ENCODE data around the gene TPST1. TPM values are rescaled to one million over a fixed set of nuclear protein-coding genes. Genes with fewer than 3 reads are reported as not detected.
"Not testable (repeated sequence)": the region's sequence is repeated elsewhere in the genome, so short reads cannot be mapped to it uniquely, and the experiment has no call there.

Gene TPST1
- total RNA-seq: 24.2 and 26.8 TPM in 2 replicates
- long read RNA-seq, transcript TPST1-201 (6 exons, 2,116 nt): major isoform, 21 of 36 reads
- long read RNA-seq, partial matches to known transcripts: 6 of 36 reads
- long read RNA-seq, other reads (novel, unspliced or antisense): 9 of 36 reads

DNA sequence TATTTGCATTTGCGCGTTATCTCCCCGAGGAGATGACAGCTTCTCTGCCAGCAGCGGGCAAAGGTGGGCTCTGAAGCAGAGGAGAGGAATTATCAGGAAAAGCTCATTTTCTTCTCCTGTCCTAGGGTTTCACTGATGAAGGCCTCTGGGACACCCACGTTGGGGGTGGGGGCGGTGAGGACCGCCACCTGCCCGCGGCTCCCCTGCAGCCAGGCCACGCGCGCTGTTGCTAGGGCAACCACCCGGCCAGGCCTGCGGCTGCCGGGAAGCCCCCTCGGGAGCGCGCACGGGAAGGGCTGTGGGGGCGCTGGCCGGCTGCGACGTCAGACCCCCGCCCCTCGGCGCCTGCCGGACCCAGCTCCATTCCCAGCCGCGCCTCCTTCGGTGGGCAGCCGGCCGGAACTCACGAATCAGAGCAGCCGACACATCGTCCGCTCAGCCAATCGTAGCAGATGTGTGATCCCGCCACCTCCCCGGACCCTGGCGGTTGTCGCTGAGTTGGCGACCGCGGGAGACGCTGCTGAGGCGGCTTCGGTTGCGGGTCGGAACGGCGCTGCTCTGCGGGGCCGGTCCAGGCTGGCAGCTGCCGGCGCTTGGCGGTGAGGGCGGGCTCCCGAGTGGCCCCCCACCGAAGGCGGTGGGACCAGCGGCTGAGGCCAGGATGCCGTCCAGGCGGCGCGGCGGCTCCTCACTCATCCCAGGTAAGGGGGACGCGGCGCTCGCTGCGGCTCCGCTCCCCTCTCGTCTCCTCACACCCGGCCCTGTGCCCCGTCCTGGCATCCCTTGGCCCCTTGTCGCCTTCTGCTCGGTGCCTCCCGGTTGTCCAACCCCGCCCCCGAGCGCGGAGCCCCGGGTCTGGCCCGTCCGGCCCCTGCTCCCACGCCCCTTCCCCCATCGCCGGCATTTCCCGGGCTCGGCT, at the start of gene TPST1:
Gene TPST1 (plus strand): TSS at position 513 of the 919 bp plus-strand sequence. CDS start 35,092 bp downstream, outside the sequence.
- Mint-ChIP-seq H3K4me3 (ENCODE audit: unreplicated experiment) (peak within 1 kb of the TSS; percentile 89), H3K4me1 (ENCODE audit: unreplicated experiment) (peaks cover 30% of the 10 kb centered on the region), H3K27ac (ENCODE audit: unreplicated experiment) (peak within 1 kb of the TSS; percentile 88), H3K27me3 (ENCODE audit: unreplicated experiment) (peaks cover 11% of the 10 kb centered on the region), H3K36me3 (ENCODE audit: unreplicated experiment) (peaks cover 7% of the 10 kb centered on the region), H3K9me3 (ENCODE audit: unreplicated experiment) (no peaks in the 10 kb centered on the region)
- DNase-seq (ENCODE audit: extremely low spot score, unreplicated experiment): peak; percentile 98
- TF ChIP-seq, protein P1, sequence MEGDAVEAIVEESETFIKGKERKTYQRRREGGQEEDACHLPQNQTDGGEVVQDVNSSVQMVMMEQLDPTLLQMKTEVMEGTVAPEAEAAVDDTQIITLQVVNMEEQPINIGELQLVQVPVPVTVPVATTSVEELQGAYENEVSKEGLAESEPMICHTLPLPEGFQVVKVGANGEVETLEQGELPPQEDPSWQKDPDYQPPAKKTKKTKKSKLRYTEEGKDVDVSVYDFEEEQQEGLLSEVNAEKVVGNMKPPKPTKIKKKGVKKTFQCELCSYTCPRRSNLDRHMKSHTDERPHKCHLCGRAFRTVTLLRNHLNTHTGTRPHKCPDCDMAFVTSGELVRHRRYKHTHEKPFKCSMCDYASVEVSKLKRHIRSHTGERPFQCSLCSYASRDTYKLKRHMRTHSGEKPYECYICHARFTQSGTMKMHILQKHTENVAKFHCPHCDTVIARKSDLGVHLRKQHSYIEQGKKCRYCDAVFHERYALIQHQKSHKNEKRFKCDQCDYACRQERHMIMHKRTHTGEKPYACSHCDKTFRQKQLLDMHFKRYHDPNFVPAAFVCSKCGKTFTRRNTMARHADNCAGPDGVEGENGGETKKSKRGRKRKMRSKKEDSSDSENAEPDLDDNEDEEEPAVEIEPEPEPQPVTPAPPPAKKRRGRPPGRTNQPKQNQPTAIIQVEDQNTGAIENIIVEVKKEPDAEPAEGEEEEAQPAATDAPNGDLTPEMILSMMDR (IDR thresholded peaks at IDR 0.05): peak; percentile 65

DNA sequence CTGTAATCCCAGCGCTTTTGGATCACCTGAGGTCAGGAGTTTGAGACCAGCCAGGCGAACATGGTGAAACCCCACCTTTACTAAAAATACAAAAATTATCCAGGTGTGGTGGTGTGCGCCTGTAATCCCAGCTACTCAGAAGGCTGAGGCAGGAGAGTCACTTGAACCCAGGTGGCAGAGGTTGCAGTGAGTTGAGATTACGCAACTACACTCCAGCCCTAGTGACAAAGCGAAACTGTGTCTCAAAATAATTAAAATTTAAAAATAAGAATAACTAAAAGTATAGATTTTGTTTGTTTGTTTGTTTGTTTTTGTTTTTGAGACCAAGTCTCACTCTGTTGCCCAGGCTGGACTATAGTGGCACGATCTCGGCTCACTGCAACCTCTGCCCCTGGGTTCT, 49.1 kb upstream of the TPST1 start:
- peaks cover 37% of the 10 kb centered on the region for H3K36me3 Mint-ChIP-seq (ENCODE audit: unreplicated experiment)
- not testable (repeated sequence) for DNase-seq (ENCODE audit: extremely low spot score, unreplicated experiment); H3K9me3 Mint-ChIP-seq (ENCODE audit: unreplicated experiment); H3K27ac Mint-ChIP-seq (ENCODE audit: unreplicated experiment); H3K27me3 Mint-ChIP-seq (ENCODE audit: unreplicated experiment); H3K4me3 Mint-ChIP-seq (ENCODE audit: unreplicated experiment)
- H3K4me1 Mint-ChIP-seq (ENCODE audit: unreplicated experiment): peaks cover 22% of the 10 kb centered on the region

DNA sequence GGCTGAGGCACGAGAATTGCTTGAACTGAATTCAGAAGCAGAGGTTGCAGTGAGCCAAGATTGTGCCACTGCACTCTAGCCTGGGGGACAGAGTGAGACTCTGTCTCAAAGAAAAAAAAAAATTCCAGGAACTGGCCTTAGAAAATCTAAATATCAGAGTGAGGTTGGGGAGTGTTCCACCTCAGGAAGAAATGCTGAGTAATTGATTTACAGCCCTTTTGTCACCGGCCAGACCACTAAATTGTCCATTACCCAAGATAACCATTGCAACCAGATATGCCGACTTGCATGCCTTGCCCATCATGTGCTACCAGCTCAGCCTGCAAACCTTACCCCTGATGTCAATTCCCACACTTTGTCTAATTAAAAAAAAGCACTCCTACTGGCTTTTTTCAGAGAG, 48.1 kb upstream of the TPST1 start:
- Mint-ChIP-seq H3K27ac (ENCODE audit: unreplicated experiment) (no peak overlapping the region), H3K9me3 (ENCODE audit: unreplicated experiment) (peaks cover 7% of the 10 kb centered on the region), H3K4me3 (ENCODE audit: unreplicated experiment) (no peak overlapping the region), H3K36me3 (ENCODE audit: unreplicated experiment) (peaks cover 34% of the 10 kb centered on the region), H3K4me1 (ENCODE audit: unreplicated experiment) (peaks cover 13% of the 10 kb centered on the region), H3K27me3 (ENCODE audit: unreplicated experiment) (no peaks in the 10 kb centered on the region)
- TF ChIP-seq, protein P1 (IDR thresholded peaks at IDR 0.05): no peak
- DNase-seq (ENCODE audit: extremely low spot score, unreplicated experiment): no peak

DNA sequence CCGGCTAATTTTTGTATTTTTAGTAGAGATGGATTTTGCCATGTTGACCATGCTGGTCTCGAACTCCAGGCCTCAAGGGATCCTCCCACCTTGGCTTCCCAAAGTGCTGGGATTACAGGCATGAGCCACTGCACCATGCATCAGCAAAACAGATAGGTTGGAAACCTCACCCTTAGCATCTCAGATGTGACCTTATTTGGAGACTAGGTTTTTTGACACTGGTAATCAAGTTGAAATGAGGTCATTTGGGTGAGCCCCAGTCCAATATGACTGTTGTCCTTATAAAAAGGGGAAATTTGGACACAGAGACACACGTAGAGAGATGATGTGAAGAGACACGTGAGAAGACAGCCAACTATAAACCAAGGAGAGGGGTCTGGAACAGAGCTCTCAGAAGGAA, 42.5 kb upstream of the TPST1 start:
- TF ChIP-seq, protein P1 (IDR thresholded peaks at IDR 0.05): no peak
- H3K4me3 Mint-ChIP-seq (ENCODE audit: unreplicated experiment): no peak overlapping the region
- no peak overlapping the region for H3K27ac Mint-ChIP-seq (ENCODE audit: unreplicated experiment)
- H3K9me3 Mint-ChIP-seq (ENCODE audit: unreplicated experiment): peaks cover 7% of the 10 kb centered on the region
- H3K4me1 Mint-ChIP-seq (ENCODE audit: unreplicated experiment): no peaks in the 10 kb centered on the region
- H3K27me3 Mint-ChIP-seq (ENCODE audit: unreplicated experiment): no peaks in the 10 kb centered on the region
- DNase-seq (ENCODE audit: extremely low spot score, unreplicated experiment): no peak
- H3K36me3 Mint-ChIP-seq (ENCODE audit: unreplicated experiment): peaks cover 10% of the 10 kb centered on the region

DNA sequence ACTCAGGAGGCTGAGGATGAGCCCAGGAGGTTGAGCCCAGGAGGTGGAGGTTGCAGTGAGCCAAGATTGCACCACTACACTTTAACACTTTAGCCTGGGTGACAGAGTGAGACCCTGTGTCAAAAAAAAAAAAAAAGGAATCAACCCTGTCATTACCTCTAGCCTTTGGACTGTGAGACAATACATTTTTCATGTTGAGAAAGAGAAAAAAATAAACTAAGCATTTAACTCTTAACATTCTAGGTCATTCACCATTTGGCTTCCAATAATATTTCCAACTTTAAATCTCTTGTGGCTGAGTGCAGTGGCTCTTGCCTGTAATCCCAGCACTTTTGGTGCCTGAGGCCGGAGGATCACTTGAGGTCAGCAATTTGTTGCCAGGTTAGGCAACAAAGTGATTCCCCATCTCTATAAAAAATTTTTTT, 41.9 kb upstream of the TPST1 start:
- Mint-ChIP-seq H3K4me3 (ENCODE audit: unreplicated experiment) (no peak overlapping the region), H3K27ac (ENCODE audit: unreplicated experiment) (no peak overlapping the region), H3K4me1 (ENCODE audit: unreplicated experiment) (peaks cover 3% of the 10 kb centered on the region), H3K9me3 (ENCODE audit: unreplicated experiment) (peaks cover 4% of the 10 kb centered on the region), H3K36me3 (ENCODE audit: unreplicated experiment) (peaks cover 7% of the 10 kb centered on the region), H3K27me3 (ENCODE audit: unreplicated experiment) (no peaks in the 10 kb centered on the region)
- TF ChIP-seq, protein P1 (IDR thresholded peaks at IDR 0.05): no peak
- DNase-seq (ENCODE audit: extremely low spot score, unreplicated experiment): no peak

Measured in osteocyte (in vitro differentiated cells).